H9 (cell line): ENCODE results near the gene MAPK4. TPM values are rescaled to one million over a fixed set of nuclear protein-coding genes. Genes with fewer than 3 reads are reported as not detected.
A peak's percentile ranks its signal among the peaks of the same experiment; 100 is the strongest.

Experiments used
- DNase-seq: peaks from one replicate; pipeline ENCODE4 v3.0.0-alpha.2; 2017
- H2AFZ ChIP-seq: one replicate; pipeline ENCODE4 v1.6.1; 2013; ENCODE audit warnings: mild to moderate bottlenecking, low read length, control low read depth, moderate library complexity
- H2AK5ac ChIP-seq: 2 replicates; pipeline ENCODE4 v1.6.1; 2013; ENCODE audit warnings: low read length, control low read depth, mixed read lengths; ENCODE audit not compliant: insufficient read length
- H2BK120ac ChIP-seq: one replicate; pipeline ENCODE4 v1.6.1; 2013; ENCODE audit warnings: low read depth, mild to moderate bottlenecking, low read length, control low read depth, inconsistent platforms; ENCODE audit not compliant: poor library complexity, severe bottlenecking
- H2BK12ac ChIP-seq: 2 replicates; pipeline ENCODE4 v1.6.1; 2013; ENCODE audit warnings: low read length, control low read depth, mixed read lengths, low read depth; ENCODE audit not compliant: insufficient read length
- H2BK15ac ChIP-seq: 2 replicates; pipeline ENCODE4 v1.6.1; 2013; ENCODE audit warnings: low read depth, low read length, control low read depth
- H2BK20ac ChIP-seq: one replicate; pipeline ENCODE4 v1.6.1; 2013; ENCODE audit warnings: low read depth, mild to moderate bottlenecking, low read length, control low read depth, inconsistent platforms; ENCODE audit not compliant: poor library complexity, severe bottlenecking
- H2BK5ac ChIP-seq: 2 replicates; pipeline ENCODE4 v1.6.1; 2013; ENCODE audit warnings: low read length, control low read depth, mixed read lengths; ENCODE audit not compliant: insufficient read length
- H3K14ac ChIP-seq: 2 replicates; pipeline ENCODE4 v1.6.1; 2013; ENCODE audit warnings: low read length, control low read depth; ENCODE audit not compliant: insufficient read depth
- H3K18ac ChIP-seq: 2 replicates; pipeline ENCODE4 v1.6.1; 2013; ENCODE audit warnings: low read depth, mild to moderate bottlenecking, mixed read lengths, low read length, control low read depth; ENCODE audit not compliant: insufficient read length
- H3K23ac ChIP-seq: 2 replicates; pipeline ENCODE4 v1.6.1; 2013; ENCODE audit warnings: low read length, control low read depth, mixed read lengths, low read depth; ENCODE audit not compliant: insufficient read length
- H3K23me2 ChIP-seq: 2 replicates; pipeline ENCODE4 v1.6.1; 2013; ENCODE audit warnings: low read depth, mild to moderate bottlenecking, mixed read lengths, low read length, control low read depth; ENCODE audit not compliant: insufficient read length, poor library complexity, severe bottlenecking
- H3K27ac ChIP-seq: 2 replicates; pipeline ENCODE4 v1.5.1; 2013; ENCODE audit warnings: low read length, control low read depth, mixed read lengths, low read depth; ENCODE audit not compliant: insufficient read length
- H3K27me3 ChIP-seq: 2 replicates; pipeline ENCODE4 v1.6.1; 2013; ENCODE audit warnings: low read length, control low read depth, inconsistent platforms; ENCODE audit not compliant: insufficient read depth
- H3K4ac ChIP-seq: 2 replicates; pipeline ENCODE4 v1.6.1; 2013; ENCODE audit warnings: low read depth, mild to moderate bottlenecking, control low read depth, inconsistent platforms, low read length, moderate library complexity
- H3K4me1 ChIP-seq: 2 replicates; pipeline ENCODE4 v1.6.1; 2013; ENCODE audit warnings: low read length, control low read depth, inconsistent platforms; ENCODE audit not compliant: insufficient read depth
- H3K4me2 ChIP-seq: 2 replicates; pipeline ENCODE4 v1.6.1; 2013; ENCODE audit warnings: low read length, control low read depth, mixed read lengths; ENCODE audit not compliant: insufficient read length, insufficient read depth
- H3K56ac ChIP-seq: 2 replicates; pipeline ENCODE4 v1.6.1; 2013; ENCODE audit warnings: low read depth, mild to moderate bottlenecking, mixed read lengths, low read length, control low read depth; ENCODE audit not compliant: insufficient read length
- H3K79me1 ChIP-seq: 2 replicates; pipeline ENCODE4 v1.6.1; 2013; ENCODE audit warnings: low read depth, mild to moderate bottlenecking, moderate library complexity, low read length, control low read depth, inconsistent platforms; ENCODE audit not compliant: insufficient read depth, poor library complexity, severe bottlenecking
- H3K79me2 ChIP-seq: 2 replicates; pipeline ENCODE4 v1.6.1; 2013; ENCODE audit warnings: low read length, control low read depth, inconsistent platforms; ENCODE audit not compliant: insufficient read depth
- H3K9ac ChIP-seq: 2 replicates; pipeline ENCODE4 v1.6.1; 2013; ENCODE audit warnings: low read length, control low read depth, mixed read lengths; ENCODE audit not compliant: insufficient read length; ENCODE audit errors: extremely low read depth
- H3K9me3 ChIP-seq: one replicate; pipeline ENCODE4 v1.6.1; 2013; ENCODE audit warnings: low read depth, low read length, inconsistent platforms; ENCODE audit not compliant: control insufficient read depth
- H3T11ph ChIP-seq: one replicate; pipeline ENCODE4 v1.6.1; 2013; ENCODE audit warnings: mild to moderate bottlenecking, low read length, control low read depth, inconsistent platforms
- H4K20me1 ChIP-seq: one replicate; pipeline ENCODE4 v1.6.1; 2013; ENCODE audit not compliant: control insufficient read depth, insufficient read length, insufficient read depth
- H4K5ac ChIP-seq: 2 replicates; pipeline ENCODE4 v1.6.1; 2013; ENCODE audit warnings: low read depth, mild to moderate bottlenecking, mixed read lengths, low read length, control low read depth; ENCODE audit not compliant: insufficient read length
- H4K8ac ChIP-seq: replicated peaks from 2 replicates; pipeline ENCODE4 v1.6.1; 2013; ENCODE audit warnings: low read length, control low read depth, mixed read lengths, low read depth; ENCODE audit not compliant: insufficient read length
- H4K91ac ChIP-seq: 2 replicates; pipeline ENCODE4 v1.6.1; 2013; ENCODE audit warnings: low read depth, mild to moderate bottlenecking, moderate library complexity, mixed read lengths, low read length, control low read depth; ENCODE audit not compliant: insufficient read length
- H3K27ac Mint-ChIP-seq, 3 experiments: 2 replicates in 2 of 3; 3 replicates in 1 of 3; pipeline ENCODE4 v1.8.0; 2020 to 2021; ENCODE audit warnings: mixed read lengths in 3 of 3, mild to moderate bottlenecking in 1 of 3, moderate library complexity in 1 of 3
- H3K27me3 Mint-ChIP-seq: 2 replicates; pipeline ENCODE4 v1.8.0; 2021; ENCODE audit warnings: low read depth, mild to moderate bottlenecking, moderate library complexity, mixed read lengths
- H3K36me3 Mint-ChIP-seq, 3 experiments: 2 replicates in 2 of 3; 3 replicates in 1 of 3; pipeline ENCODE4 v1.8.0; 2020 to 2021; ENCODE audit warnings: low read depth in 3 of 3, mixed read lengths in 3 of 3; ENCODE audit not compliant: insufficient read depth in 1 of 3
- H3K4me1 Mint-ChIP-seq, 2 experiments: 2 replicates each; pipeline ENCODE4 v1.8.0; 2020; ENCODE audit warnings: mixed read lengths in 2 of 2
- H3K4me3 Mint-ChIP-seq, 2 experiments: 2 replicates in 1 of 2; 3 replicates in 1 of 2; pipeline ENCODE4 v1.8.0; 2020 to 2021; ENCODE audit warnings: mild to moderate bottlenecking in 2 of 2, mixed read lengths in 2 of 2, moderate library complexity in 1 of 2
- H3K9me3 Mint-ChIP-seq, 2 experiments: 2 replicates in 1 of 2; 3 replicates in 1 of 2; pipeline ENCODE4 v1.8.0; 2020; ENCODE audit warnings: mild to moderate bottlenecking in 2 of 2, mixed read lengths in 2 of 2, moderate library complexity in 1 of 2
- WGBS: extraction: QIAGEN DNeasy Blood & Tissue Kit; methylation state at CpG from one replicate; pipeline ENCODE4 v1.1.7; 2013; ENCODE audit warnings: missing lambda C conversion rate, low lambda C conversion rate, mixed read lengths; ENCODE audit not compliant: insufficient read length; ENCODE audit errors: extremely low coverage; 5-methylcytosine and 5-hydroxymethylcytosine counted together
- total RNA-seq: library from RNA; stranded (reverse); gene quantifications from 2 replicates; pipeline ENCODE4 v1.2.1, GENCODE V29; 2021
- TF ChIP-seq, protein P1 (sequence below): fragments of 200-600 bp; sonication (generic); conservative IDR thresholded peaks from 3 replicates; pipeline ENCODE4 v1.8.0; 2021; ENCODE audit warnings: antibody characterized with exemption, mild to moderate bottlenecking

MAPK4 gene
- total RNA-seq, 1 experiment from 2014 or later, result 1.6 TPM

DNA sequence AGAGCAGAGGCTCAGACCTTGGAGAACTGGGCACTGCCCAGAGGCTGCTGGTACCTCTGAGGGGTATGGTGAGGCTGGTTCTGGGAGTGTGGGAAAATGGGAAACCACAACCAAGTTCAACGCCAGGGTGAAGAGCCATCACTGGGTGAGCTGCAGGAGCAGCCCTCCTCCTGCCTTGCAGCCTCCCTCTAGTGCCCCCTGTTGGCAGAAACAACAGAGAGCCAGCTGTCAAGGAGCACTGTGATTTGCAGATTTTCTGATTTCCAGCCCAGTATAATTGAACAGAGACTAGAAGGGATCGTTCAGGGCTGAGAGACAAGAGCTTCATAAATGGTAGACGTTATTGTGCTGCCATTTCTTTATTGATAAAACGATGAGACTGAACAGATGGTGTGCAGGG lies 50.5 kb downstream of the MAPK4 start:
- H2AK5ac ChIP-seq, result no peak overlapping the region
- H2BK15ac ChIP-seq, result no peak overlapping the region
- Mint-ChIP-seq H3K36me3 (peaks cover 3 to 12% (median 8%) of the 10 kb centered on the region in 3 experiments; a peak in 6 of 7 replicates), H3K4me1 (no peaks in the 10 kb centered on the region), H3K4me3 (no peak overlapping the region), H3K27ac (no peak overlapping the region; a peak in 1 of 7 replicates), H3K9me3 (peaks cover 12% of the 10 kb centered on the region in 2 experiments), H3K27me3 (peaks cover 2% of the 10 kb centered on the region)
- no CpG with 5 or more reads among the region's 4 CpGs for WGBS
- H4K20me1 ChIP-seq, result no peaks in the 10 kb centered on the region
- no peak for DNase-seq
- H2BK5ac ChIP-seq, result no peak overlapping the region
- H3K27me3 ChIP-seq, result no peaks in the 10 kb centered on the region
- H3K23ac ChIP-seq, result no peak overlapping the region
- no peak overlapping the region for H4K5ac ChIP-seq
- H3K79me2 ChIP-seq, result no peaks in the 10 kb centered on the region
- H2AFZ ChIP-seq, result no peak overlapping the region
- no peak overlapping the region for H2BK12ac ChIP-seq
- no peak overlapping the region for H3K4me2 ChIP-seq
- no peak overlapping the region for H2BK120ac ChIP-seq
- H2BK20ac ChIP-seq, result no peak overlapping the region
- H3K14ac ChIP-seq, result no peak overlapping the region
- H3K9ac ChIP-seq, result no peak overlapping the region
- no peak overlapping the region for H3K4ac ChIP-seq
- no peak overlapping the region for H3K27ac ChIP-seq
- no peaks in the 10 kb centered on the region for H3K23me2 ChIP-seq
- H3K4me1 ChIP-seq, result no peaks in the 10 kb centered on the region
- H3K9me3 ChIP-seq, result no peaks in the 10 kb centered on the region
- H4K8ac ChIP-seq, result no peak overlapping the region
- H3K79me1 ChIP-seq, result no peaks in the 10 kb centered on the region
- H3T11ph ChIP-seq, result no peak overlapping the region
- H4K91ac ChIP-seq, result no peak overlapping the region
- no peak overlapping the region for H3K18ac ChIP-seq
- TF ChIP-seq, protein P1, sequence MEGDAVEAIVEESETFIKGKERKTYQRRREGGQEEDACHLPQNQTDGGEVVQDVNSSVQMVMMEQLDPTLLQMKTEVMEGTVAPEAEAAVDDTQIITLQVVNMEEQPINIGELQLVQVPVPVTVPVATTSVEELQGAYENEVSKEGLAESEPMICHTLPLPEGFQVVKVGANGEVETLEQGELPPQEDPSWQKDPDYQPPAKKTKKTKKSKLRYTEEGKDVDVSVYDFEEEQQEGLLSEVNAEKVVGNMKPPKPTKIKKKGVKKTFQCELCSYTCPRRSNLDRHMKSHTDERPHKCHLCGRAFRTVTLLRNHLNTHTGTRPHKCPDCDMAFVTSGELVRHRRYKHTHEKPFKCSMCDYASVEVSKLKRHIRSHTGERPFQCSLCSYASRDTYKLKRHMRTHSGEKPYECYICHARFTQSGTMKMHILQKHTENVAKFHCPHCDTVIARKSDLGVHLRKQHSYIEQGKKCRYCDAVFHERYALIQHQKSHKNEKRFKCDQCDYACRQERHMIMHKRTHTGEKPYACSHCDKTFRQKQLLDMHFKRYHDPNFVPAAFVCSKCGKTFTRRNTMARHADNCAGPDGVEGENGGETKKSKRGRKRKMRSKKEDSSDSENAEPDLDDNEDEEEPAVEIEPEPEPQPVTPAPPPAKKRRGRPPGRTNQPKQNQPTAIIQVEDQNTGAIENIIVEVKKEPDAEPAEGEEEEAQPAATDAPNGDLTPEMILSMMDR, result peak; percentile 60
- no peak overlapping the region for H3K56ac ChIP-seq
